MM.1S (cell line): ENCODE measurements around the gene TMTC4.

ENCODE experiments used
- DNase-seq: peaks from one replicate; pipeline ENCODE4 v3.0.0-alpha.2; 2015
- H2AFZ ChIP-seq: fragments of 300-600 bp; sonication (generic); 2 replicates; pipeline ENCODE4 v1.6.0; 2016; ENCODE audit warnings: antibody characterized with exemption, low read length
- H3F3A ChIP-seq: fragments of 300-600 bp; sonication (generic); 2 replicates; pipeline ENCODE4 v1.6.1; 2016; ENCODE audit warnings: mild to moderate bottlenecking, antibody characterized with exemption, low read length, moderate library complexity, mixed read lengths; ENCODE audit not compliant: insufficient read depth
- H3K27ac ChIP-seq: fragments of 300-600 bp; sonication (generic); 2 replicates; pipeline ENCODE4 v1.5.1; 2016; ENCODE audit warnings: mild to moderate bottlenecking, low read length
- H3K27me3 ChIP-seq: fragments of 300-600 bp; sonication (generic); replicated peaks from 2 replicates; pipeline ENCODE4 v1.6.0; 2016; ENCODE audit warnings: low read length; ENCODE audit not compliant: insufficient read depth
- H3K36me3 ChIP-seq: fragments of 300-600 bp; sonication (generic); replicated peaks from 2 replicates; pipeline ENCODE4 v1.6.1; 2016; ENCODE audit warnings: mild to moderate bottlenecking, low read length, mixed read lengths; ENCODE audit not compliant: insufficient read depth
- H3K4me1 ChIP-seq: fragments of 300-600 bp; sonication (generic); 2 replicates; pipeline ENCODE4 v1.6.1; 2016; ENCODE audit warnings: low read length, mixed read lengths
- H3K4me2 ChIP-seq: fragments of 300-600 bp; sonication (generic); 2 replicates; pipeline ENCODE4 v1.6.0; 2016; ENCODE audit warnings: low read depth, low read length
- H3K4me3 ChIP-seq: fragments of 300-600 bp; sonication (generic); 2 replicates; pipeline ENCODE4 v1.5.1; 2016; ENCODE audit warnings: low read length, mixed read lengths
- H3K79me2 ChIP-seq: fragments of 300-600 bp; sonication (generic); 2 replicates; pipeline ENCODE4 v1.6.1; 2016; ENCODE audit warnings: mixed run types, low read length, mixed read lengths
- H3K9ac ChIP-seq: fragments of 300-600 bp; sonication (generic); 2 replicates; pipeline ENCODE4 v1.6.1; 2016; ENCODE audit warnings: low read length, mixed read lengths
- H3K9me2 ChIP-seq: fragments of 300-600 bp; sonication (generic); replicated peaks from 2 replicates; pipeline ENCODE4 v1.6.1; 2016; ENCODE audit warnings: mild to moderate bottlenecking, low read length, mixed read lengths; ENCODE audit not compliant: insufficient read depth
- H3K9me3 ChIP-seq: fragments of 300-600 bp; sonication (generic); replicated peaks from 2 replicates; pipeline ENCODE4 v1.6.1; 2016; ENCODE audit warnings: mild to moderate bottlenecking, low read length, mixed read lengths; ENCODE audit not compliant: insufficient read depth
- H4K20me1 ChIP-seq: fragments of 300-600 bp; sonication (generic); 2 replicates; pipeline ENCODE4 v1.6.1; 2016; ENCODE audit warnings: mild to moderate bottlenecking, low read length, moderate library complexity, mixed read lengths; ENCODE audit not compliant: insufficient read depth
- EZH2 ChIP-seq: fragments of 300-600 bp; sonication (generic); optimal IDR thresholded peaks from 2 replicates; pipeline ENCODE3; 2017; ENCODE audit warnings: low read depth, mild to moderate bottlenecking, antibody characterized with exemption, low read length, mixed read lengths
- EZH2phosphoT487 ChIP-seq: fragments of 300-600 bp; sonication (generic); IDR thresholded peaks from 2 replicates; pipeline ENCODE4 v1.6.1; 2018; ENCODE audit warnings: antibody characterized with exemption, low read length
- TF ChIP-seq, protein P1 (sequence below): fragments of 300-600 bp; sonication (generic); IDR thresholded peaks from 2 replicates; pipeline ENCODE4 v1.5.1; 2016; ENCODE audit warnings: antibody characterized with exemption, low read length, mixed read lengths

TMTC4 gene

GRCh38 chr13:100674872-100675660 is 471 bp upstream of the TMTC4 start:
- no peaks in the 10 kb centered on the region for H3K9me3 ChIP-seq
- H3K36me3 ChIP-seq = no peaks in the 10 kb centered on the region
- H3F3A ChIP-seq = 0 out of 2 replicates have a peak, but pooled peaks cover 3% of the 10 kb centered on the region
- 0 out of 2 replicates have a peak, but pooled peaks cover 4% of the 10 kb centered on the region for H3K4me1 ChIP-seq
- DNase-seq = peak; percentile 99
- H2AFZ ChIP-seq = peak overlapping the region; percentile 93
- peak overlapping the region; percentile 84 for H3K4me2 ChIP-seq
- H3K9me2 ChIP-seq = no peaks in the 10 kb centered on the region
- no peak overlapping the region for H3K27ac ChIP-seq
- no peak for TF ChIP-seq EZH2
- TF ChIP-seq, protein P1, sequence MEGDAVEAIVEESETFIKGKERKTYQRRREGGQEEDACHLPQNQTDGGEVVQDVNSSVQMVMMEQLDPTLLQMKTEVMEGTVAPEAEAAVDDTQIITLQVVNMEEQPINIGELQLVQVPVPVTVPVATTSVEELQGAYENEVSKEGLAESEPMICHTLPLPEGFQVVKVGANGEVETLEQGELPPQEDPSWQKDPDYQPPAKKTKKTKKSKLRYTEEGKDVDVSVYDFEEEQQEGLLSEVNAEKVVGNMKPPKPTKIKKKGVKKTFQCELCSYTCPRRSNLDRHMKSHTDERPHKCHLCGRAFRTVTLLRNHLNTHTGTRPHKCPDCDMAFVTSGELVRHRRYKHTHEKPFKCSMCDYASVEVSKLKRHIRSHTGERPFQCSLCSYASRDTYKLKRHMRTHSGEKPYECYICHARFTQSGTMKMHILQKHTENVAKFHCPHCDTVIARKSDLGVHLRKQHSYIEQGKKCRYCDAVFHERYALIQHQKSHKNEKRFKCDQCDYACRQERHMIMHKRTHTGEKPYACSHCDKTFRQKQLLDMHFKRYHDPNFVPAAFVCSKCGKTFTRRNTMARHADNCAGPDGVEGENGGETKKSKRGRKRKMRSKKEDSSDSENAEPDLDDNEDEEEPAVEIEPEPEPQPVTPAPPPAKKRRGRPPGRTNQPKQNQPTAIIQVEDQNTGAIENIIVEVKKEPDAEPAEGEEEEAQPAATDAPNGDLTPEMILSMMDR = peak; percentile 27; the same call in 1 of the 2 replicates
- H3K4me3 ChIP-seq = peak overlapping the region; percentile 89
- H3K27me3 ChIP-seq = no peaks in the 10 kb centered on the region
- H4K20me1 ChIP-seq = no peaks in the 10 kb centered on the region
- peak overlapping the region; percentile 63 for H3K9ac ChIP-seq
- 0 out of 2 replicates have a peak, but pooled peaks cover 5% of the 10 kb centered on the region for H3K79me2 ChIP-seq

DNA sequence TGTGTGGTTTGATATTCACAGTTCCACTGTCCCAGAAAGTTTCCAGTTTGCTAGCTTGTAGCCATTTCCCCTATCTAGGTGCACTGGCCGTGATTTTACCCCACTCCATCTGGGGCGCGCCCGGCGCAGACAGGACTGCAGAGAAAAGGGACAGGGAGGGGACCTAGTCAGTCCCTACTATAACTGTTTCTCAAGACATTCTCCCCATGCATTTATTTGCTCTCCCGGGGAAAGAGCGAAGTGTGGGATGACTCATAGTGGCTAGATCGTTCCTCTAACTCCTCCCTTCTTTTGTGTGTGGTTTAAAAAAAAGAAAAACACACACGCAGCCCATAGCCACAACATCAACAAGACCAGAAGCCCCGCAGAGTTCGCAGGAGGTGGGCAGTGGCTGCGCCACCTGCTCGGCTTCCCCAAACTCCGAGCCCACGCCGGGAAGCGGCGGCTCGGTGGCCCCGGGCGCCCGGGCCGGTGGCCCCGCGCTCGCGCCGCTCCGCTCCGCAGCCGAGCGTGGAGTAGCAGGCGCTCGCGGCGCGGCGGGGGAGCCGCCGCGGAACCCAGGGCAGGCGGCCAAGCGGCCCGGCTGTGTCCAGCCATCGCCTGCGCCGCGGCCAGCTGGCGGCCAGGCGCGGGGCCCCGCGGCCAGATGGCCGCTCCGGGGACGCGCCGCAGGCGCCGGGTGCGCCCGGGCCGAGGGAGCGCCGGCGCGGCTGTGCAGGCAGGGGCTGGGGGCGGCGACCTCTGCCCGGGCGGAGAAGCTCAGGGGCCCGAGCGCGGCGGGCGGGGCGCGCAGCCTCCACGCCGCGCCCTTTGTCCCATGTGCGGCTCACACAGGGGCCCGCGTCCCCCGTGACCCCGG is 653 bp downstream of the TMTC4 start:
- Histone ChIP-seq H3K4me1 (0 out of 2 replicates have a peak, but pooled peaks cover 4% of the 10 kb centered on the region), H3K9ac (peak overlapping the region; percentile 23), H2AFZ (0 out of 2 replicates have a peak overlapping the region, but pooled peaks have one; percentile 30), H3K79me2 (0 out of 2 replicates have a peak, but pooled peaks cover 5% of the 10 kb centered on the region), H3F3A (0 out of 2 replicates have a peak, but pooled peaks cover 3% of the 10 kb centered on the region), H3K9me3 (no peaks in the 10 kb centered on the region), H3K27ac (no peak overlapping the region), H3K9me2 (no peaks in the 10 kb centered on the region), H3K4me2 (peak overlapping the region; percentile 78), H4K20me1 (no peaks in the 10 kb centered on the region), H3K27me3 (no peaks in the 10 kb centered on the region), H3K4me3 (peak overlapping the region; percentile 89), H3K36me3 (no peaks in the 10 kb centered on the region)
- peak; percentile 24 for DNase-seq
- TF ChIP-seq EZH2 = no peak
- TF ChIP-seq, protein P1 = no peak
- no peak for TF ChIP-seq EZH2phosphoT487

DNA sequence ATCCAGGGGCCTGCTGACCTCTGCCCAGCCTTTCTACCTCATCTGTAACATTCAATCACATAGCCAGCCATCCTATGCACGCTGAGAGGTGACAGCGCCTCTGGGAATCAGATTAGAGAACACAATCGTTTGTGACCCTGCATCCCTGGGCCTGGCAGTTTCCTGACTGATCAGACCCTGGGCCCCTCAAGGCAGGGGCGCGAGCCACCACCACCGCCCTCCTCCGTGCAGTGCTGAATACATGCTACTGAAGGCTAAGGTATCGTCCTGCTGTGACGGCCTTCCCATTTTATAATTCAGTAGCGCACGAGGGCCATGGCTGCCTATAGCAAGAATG is 1.3 kb downstream of the TMTC4 start:
- no peak for TF ChIP-seq EZH2
- TF ChIP-seq EZH2phosphoT487 = no peak
- TF ChIP-seq, protein P1 = no peak
- H3K27me3 ChIP-seq = no peaks in the 10 kb centered on the region
- no peaks in the 10 kb centered on the region for H4K20me1 ChIP-seq
- 0 out of 2 replicates have a peak overlapping the region, but pooled peaks have one; percentile 30 for H2AFZ ChIP-seq
- no peaks in the 10 kb centered on the region for H3K9me3 ChIP-seq
- peak overlapping the region; percentile 55 for H3K4me3 ChIP-seq
- 0 out of 2 replicates have a peak, but pooled peaks cover 4% of the 10 kb centered on the region for H3K4me1 ChIP-seq
- H3K9ac ChIP-seq = peak overlapping the region; percentile 11; the same call in 1 of the 2 replicates
- H3K4me2 ChIP-seq = peak overlapping the region; percentile 78
- H3K27ac ChIP-seq = no peak overlapping the region
- 0 out of 2 replicates have a peak, but pooled peaks cover 3% of the 10 kb centered on the region for H3F3A ChIP-seq
- H3K79me2 ChIP-seq = 0 out of 2 replicates have a peak, but pooled peaks cover 5% of the 10 kb centered on the region
- no peaks in the 10 kb centered on the region for H3K9me2 ChIP-seq
- H3K36me3 ChIP-seq = no peaks in the 10 kb centered on the region
- DNase-seq = no peak
